Ecto neural progenitor cell (in vitro differentiated cells): ENCODE results near the gene TEX38.
"Not testable (repeated sequence)": the region's sequence is repeated elsewhere in the genome, so short reads cannot be mapped to it uniquely, and the experiment has no call there.

ENCODE experiments used
- DNase-seq: peaks from one replicate; pipeline ENCODE4 v3.0.0-alpha.2; 2018; ENCODE audit warnings: low spot score

The TEX38 gene

GRCh38 chr1:46687921-46688509 is 16.4 kb downstream of the TEX38 start:
- no peak for DNase-seq

DNA sequence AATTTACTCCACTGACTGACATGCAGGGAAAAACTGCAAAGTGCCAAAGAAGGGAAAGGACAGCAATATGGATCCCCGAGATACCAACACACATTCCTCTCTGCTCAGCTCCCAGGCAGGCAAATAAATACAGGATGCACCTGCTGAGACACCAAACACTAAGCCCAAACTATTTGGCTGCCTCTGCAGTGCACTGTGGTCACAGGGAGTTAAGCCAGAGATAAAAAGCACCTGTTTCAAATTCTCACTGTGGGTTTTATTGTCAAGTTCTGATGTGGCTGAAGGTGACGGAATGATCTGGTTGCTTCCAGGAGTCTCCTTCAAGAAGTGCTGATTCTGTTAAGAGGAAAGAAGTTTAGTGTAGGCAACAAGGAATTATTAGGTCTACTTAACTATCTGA is 17.7 kb downstream of the TEX38 start:
- DNase-seq: no peak

DNA sequence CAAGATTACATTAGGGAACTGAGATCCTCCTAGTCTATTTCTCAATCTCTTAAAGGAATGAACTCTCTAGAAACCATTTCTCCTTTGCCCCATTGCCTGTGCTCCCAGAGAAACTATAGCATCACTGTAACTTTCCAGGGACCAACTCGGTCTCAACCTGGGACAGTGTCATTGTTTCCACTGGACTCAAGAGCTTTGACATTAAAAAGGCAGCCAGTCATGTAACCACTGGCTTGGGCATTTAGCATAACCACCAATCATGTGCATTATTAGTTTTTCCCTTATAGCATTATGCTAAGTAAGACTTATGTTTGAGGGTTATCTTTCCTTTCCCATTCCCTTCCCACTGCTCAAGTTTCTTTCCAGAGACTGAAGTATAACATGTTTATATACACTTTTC is 18.2 kb downstream of the TEX38 start:
- no peak for DNase-seq

DNA sequence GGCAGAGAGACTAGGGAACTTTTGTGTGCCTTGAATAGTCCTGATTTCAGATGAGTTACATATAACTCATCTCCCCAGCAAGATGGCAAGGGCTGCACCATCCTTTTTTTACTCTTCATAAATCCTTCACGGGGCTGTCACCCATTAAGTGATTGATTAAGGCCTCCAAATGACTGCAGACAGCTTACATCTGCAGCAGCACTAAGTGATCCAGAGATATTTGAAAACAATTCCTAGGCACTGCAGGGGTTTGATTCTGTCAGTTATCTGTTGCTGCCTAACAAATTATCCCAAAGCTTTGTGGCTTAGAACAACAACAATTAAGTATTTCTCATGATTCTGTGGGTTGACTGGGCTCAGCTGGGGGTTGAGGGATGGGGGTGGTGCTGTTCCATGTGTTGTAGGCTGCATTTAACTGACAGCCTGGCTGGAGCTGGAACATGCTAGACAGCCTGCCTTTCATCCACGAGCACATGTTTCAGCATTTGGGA is 19.3 kb downstream of the TEX38 start:
- DNase-seq: no peak

- DNase-seq: no peak
These were observed 20.5 kb downstream of the TEX38 start for GRCh38 chr1:46691997-46692790.

DNA sequence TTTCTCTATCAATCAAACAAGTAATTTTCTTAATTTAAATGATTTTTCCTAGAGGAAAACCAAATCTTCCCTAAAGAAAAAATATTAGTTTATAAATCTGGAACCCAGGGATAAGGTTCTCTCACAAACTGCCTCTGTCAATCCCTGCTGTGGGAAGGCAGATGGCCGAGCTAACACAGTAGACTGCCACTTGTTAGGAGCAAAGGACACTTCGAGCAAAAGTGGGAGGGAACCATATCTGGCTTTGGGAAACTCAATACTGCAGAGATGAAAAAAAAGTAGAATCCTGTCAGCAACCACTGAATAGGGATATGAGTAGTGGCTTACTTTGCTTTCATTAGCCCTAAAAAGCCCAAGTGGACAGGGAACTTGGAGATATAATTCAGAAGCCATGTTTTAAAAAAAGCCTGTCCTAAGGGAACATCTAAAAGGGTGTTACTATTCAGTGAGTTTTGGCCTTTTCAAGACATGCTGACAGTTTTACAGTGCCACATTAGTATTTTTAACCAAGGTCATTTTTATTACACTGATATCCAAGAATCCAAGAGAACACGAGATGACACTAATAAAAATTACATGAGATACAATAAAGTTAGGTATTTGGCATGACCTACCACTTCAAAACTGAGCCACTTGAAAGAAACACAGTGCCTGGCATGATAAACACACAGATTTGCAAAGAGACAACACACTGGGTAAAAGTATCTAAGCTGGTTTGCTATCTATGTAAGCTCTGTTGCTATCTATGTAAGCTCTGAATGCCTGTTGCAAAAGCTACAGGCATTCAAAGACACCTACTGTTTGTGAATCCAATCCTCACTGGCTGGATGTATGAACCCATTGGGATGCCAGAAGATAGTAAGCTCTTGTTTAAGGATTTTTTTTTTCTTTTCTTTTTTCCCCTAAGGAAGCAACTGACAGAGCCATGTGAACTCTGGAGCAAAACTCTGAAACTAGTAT is 21.4 kb downstream of the TEX38 start:
- DNase-seq: no peak

- not testable (repeated sequence) for DNase-seq
These were observed 23.0 kb downstream of the TEX38 start for GRCh38 chr1:46694676-46695075.

GRCh38 chr1:46697053-46697452 is 25.4 kb downstream of the TEX38 start:
- no peak for DNase-seq

GRCh38 chr1:46699666-46700065 is 28.0 kb downstream of the TEX38 start:
- no peak for DNase-seq

DNA sequence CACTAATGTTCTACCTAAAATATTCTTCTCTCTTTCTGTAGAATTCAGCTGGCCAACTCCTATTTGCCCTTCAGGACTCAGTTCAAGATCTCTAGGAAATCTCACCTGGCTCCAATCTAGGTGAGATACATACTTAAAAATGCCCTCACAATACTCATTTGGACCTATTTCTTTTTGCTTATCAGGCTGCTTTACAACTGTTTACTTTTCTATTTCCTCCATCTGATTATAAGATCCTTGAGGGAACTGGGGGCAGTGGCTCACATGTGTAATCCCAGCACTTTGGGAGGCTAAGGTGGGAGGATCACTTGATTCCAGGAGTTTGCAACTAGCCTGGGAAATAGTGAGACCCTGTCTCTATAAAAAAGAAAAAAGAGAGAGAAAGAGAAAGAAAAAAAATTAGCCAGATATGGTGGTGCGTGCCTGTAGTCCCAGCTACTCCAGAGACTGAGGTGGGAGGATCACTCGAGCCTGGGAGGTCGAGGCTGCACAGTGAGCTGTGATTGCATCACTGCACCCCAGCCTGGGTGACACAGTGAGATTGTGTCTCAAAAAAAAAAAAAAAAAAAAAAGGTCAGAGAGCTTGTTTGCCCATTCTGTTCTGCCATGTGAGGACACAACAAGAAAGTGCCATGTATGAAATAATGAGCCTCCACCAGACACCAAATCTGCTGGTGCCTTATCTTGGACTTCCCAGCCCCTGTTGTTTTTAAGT is 32.4 kb downstream of the TEX38 start:
- DNase-seq: no peak

DNA sequence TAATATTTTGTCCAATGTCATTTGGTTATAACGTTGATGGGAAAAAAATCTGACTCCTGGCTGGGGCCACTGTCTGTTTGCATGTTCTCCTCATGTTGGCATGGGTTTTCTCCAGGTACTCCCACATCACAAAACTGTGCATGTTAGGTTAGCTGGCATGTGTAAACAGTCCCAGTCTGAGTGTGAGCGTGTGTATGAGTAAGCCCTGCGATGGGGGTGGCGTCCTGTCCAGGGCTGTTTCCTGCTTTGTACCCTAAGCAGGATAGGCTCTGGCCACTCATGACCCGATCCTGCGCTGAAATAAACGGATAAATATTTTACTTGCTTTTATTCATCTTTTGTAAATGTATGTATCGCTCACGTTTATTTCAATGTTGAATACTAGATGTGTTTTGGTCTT is 33.8 kb downstream of the TEX38 start:
- DNase-seq: no peak

DNA sequence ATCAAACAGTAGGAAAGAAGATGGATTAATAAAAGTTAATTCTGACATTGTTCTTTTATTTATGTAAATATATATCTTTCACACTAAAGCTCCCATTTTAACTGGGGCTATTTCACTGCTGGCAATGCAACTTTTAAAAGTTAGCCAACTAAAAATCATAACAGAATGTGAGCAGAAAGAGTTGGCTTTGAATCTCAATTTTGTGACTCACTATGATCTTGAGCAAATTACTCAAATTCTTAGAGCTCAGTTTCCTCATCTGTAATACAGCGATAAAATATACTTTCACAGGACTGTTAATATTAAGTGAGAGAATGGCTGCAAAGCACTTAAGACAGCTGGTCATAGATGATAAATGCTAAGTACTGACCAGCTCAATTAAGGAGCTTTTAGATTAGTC is 36.5 kb downstream of the TEX38 start:
- no peak for DNase-seq

DNA sequence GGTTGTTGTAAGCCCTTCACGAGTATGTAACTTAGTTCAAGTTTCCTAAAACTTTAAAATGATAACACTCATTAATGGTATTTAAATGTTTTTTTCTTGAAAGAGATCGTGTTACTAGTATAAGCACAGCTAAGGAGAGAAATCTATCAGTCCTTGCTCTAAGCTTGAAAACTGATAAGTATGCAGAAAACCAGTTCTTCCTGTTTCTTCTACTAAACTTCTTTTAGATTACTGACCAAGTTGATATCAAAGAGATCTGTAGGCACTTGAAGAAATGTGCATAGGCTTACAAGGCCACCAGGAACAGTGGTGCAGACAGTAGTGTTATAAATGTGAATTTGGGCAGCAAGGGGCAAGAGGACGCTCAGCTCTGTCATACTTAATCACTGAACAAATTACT is 43.3 kb downstream of the TEX38 start:
- no peak for DNase-seq

- DNase-seq: no peak
These were observed 46.0 kb downstream of the TEX38 start for GRCh38 chr1:46717654-46718053.

DNA sequence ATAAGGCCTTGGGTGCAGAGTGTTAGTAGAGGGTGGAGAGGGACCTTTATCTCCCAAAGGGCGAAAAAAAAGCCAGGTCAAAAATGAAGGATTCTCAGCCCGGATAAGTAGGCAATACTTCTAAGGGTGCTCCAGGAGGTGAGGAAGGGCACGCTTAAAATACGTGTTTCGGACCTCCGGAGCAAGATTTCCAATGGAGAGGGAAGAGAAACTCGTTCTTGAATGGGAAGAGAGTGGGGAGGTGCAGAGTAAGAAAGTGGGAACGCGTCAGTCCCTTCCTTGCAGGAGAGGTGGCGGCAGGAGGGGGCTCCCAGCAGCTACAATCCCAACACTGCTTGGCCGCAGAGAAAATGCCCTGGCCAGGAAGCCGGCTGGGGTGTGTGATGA is 46.7 kb downstream of the TEX38 start:
- no peak for DNase-seq

- DNase-seq: peak; percentile 99
These were observed 47.3 kb downstream of the TEX38 start, which contains the start of gene EFCAB14 for GRCh38 chr1:46718727-46719622. TSS of gene EFCAB14 (minus strand) at chr1:46719114. CDS start at chr1:46718087, 1,027 bp downstream.

- no peak for DNase-seq
These were observed 48.0 kb downstream of the TEX38 start for GRCh38 chr1:46719689-46720088.

- not testable (repeated sequence) for DNase-seq
These were observed 48.7 kb downstream of the TEX38 start for GRCh38 chr1:46720319-46720718.

DNA sequence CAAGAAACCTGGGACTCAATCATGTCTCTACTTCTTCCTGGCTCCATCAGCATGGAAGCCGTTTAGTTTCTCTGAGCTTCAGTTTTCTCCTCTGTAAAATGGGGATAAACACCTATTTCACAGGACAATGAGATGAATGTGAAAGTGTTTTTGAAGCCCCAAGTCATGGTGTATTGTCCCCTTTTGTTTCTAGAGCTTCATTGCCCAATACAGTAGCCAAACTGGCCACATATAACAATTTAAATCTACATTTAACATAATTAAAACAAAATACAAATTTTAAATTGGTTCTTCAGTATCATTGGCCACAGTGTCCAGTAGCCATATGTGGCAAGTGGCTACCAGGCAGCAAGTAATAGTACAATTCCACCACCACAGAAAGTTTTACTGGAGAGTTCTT is 49.5 kb downstream of the TEX38 start:
- DNase-seq: no peak

GRCh38 chr1:46721686-46722205 is 50.1 kb downstream of the TEX38 start:
- no peak for DNase-seq
